CD14-positive monocyte (primary cell): ENCODE data around the gene WWOX. TPM values are rescaled to one million over a fixed set of nuclear protein-coding genes. Genes with fewer than 3 reads are reported as not detected.

Experiments used
- DNase-seq, 3 donors: peaks; one replicate each; pipeline ENCODE4 v3.0.0-alpha.2; 2011 to 2022
- H2AFZ ChIP-seq: 2 replicates; pipeline ENCODE4 v1.6.0; 2012; ENCODE audit warnings: mild to moderate bottlenecking, low read depth, low read length, inconsistent platforms; ENCODE audit not compliant: insufficient read depth, poor library complexity, severe bottlenecking
- H3K27ac ChIP-seq, 2 donors: 1 replicate in 1 of 2; 2 replicates in 1 of 2; pipeline ENCODE4 v1.5.1; 2012 to 2013; ENCODE audit warnings: low read length in 2 of 2, control low read depth in 1 of 2, inconsistent platforms in 1 of 2, low read depth in 1 of 2, mild to moderate bottlenecking in 1 of 2
- H3K27me3 ChIP-seq, 2 donors: one replicate each; pipeline versions ENCODE4 v1.6.0 to v1.6.1; 2011 to 2013; ENCODE audit warnings: low read length in 2 of 2; ENCODE audit not compliant: control insufficient read depth in 2 of 2, insufficient read depth in 2 of 2
- H3K36me3 ChIP-seq, 2 donors: replicated peaks in 1 of 2; 1 replicate in 1 of 2; 2 replicates in 1 of 2; pipeline versions ENCODE4 v1.5.1 to v1.6.1; 2012 to 2013; ENCODE audit warnings: low read length in 2 of 2, control low read depth in 1 of 2, inconsistent platforms in 1 of 2, mild to moderate bottlenecking in 1 of 2; ENCODE audit not compliant: insufficient read depth in 2 of 2, control insufficient read depth in 1 of 2
- H3K4me1 ChIP-seq, 2 donors: 1 replicate in 1 of 2; 2 replicates in 1 of 2; pipeline versions ENCODE4 v1.5.1 to v1.6.1; 2012 to 2013; ENCODE audit warnings: low read length in 2 of 2, control low read depth in 1 of 2, inconsistent platforms in 1 of 2, mild to moderate bottlenecking in 1 of 2, moderate library complexity in 1 of 2; ENCODE audit not compliant: insufficient read depth in 2 of 2, control insufficient read depth in 1 of 2
- H3K4me2 ChIP-seq: replicated peaks from 2 replicates; pipeline ENCODE3; 2012; ENCODE audit warnings: low read length, moderate library complexity, mild to moderate bottlenecking; ENCODE audit not compliant: poor library complexity, severe bottlenecking; ENCODE audit errors: extremely low read depth
- H3K4me3 ChIP-seq, 3 experiments: fragments of 200-600 bp in 1 of 3; sonication (generic) in 1 of 3; replicated peaks in 1 of 3; 1 replicate in 2 of 3; 2 replicates in 1 of 3; pipeline ENCODE4 v1.5.1; 2011 to 2013; ENCODE audit warnings: low read length in 3 of 3, mild to moderate bottlenecking in 3 of 3, control low read depth in 2 of 3, low read depth in 2 of 3, inconsistent platforms in 1 of 3, moderate library complexity in 1 of 3
- H3K79me2 ChIP-seq: 2 replicates; pipeline ENCODE4 v1.6.0; 2012; ENCODE audit warnings: mild to moderate bottlenecking, control low read depth, inconsistent platforms, low read length, moderate library complexity; ENCODE audit not compliant: insufficient read depth
- H3K9ac ChIP-seq: 2 replicates; pipeline ENCODE4 v1.6.0; 2017; ENCODE audit warnings: low read length, mild to moderate bottlenecking; ENCODE audit not compliant: insufficient read depth, poor library complexity, severe bottlenecking
- H3K9me3 ChIP-seq, 2 donors: replicated peaks in 1 of 2; 1 replicate in 1 of 2; 2 replicates in 1 of 2; pipeline versions ENCODE4 v1.5.1 to v1.6.1; 2012 to 2013; ENCODE audit warnings: low read length in 2 of 2, control low read depth in 1 of 2; ENCODE audit not compliant: control insufficient read depth in 1 of 2, insufficient read depth in 1 of 2
- H4K20me1 ChIP-seq: 2 replicates; pipeline ENCODE4 v1.6.0; 2012; ENCODE audit warnings: mild to moderate bottlenecking, low read length, control low read depth, moderate library complexity; ENCODE audit not compliant: insufficient read depth
- H3K27ac Mint-ChIP-seq, 7 donors: one replicate each; pipeline ENCODE4 v1.8.0; 2020; ENCODE audit warnings: mild to moderate bottlenecking in 7 of 7, mixed read lengths in 7 of 7, moderate library complexity in 6 of 7, inconsistent platforms in 2 of 7
- H3K27me3 Mint-ChIP-seq, 3 donors: one replicate each; pipeline ENCODE4 v1.8.0; 2021 to 2022; ENCODE audit warnings: low read depth in 3 of 3, mild to moderate bottlenecking in 3 of 3, mixed read lengths in 3 of 3, moderate library complexity in 3 of 3, inconsistent platforms in 1 of 3
- H3K36me3 Mint-ChIP-seq, 2 donors: one replicate each; pipeline ENCODE4 v1.8.0; 2020; ENCODE audit warnings: mixed read lengths in 2 of 2, inconsistent platforms in 1 of 2, mild to moderate bottlenecking in 1 of 2
- H3K4me1 Mint-ChIP-seq: one replicate; pipeline ENCODE4 v1.8.0; 2020; ENCODE audit warnings: mild to moderate bottlenecking, mixed read lengths
- H3K4me3 Mint-ChIP-seq, 2 donors: one replicate each; pipeline ENCODE4 v1.8.0; 2020; ENCODE audit warnings: mild to moderate bottlenecking in 2 of 2, mixed read lengths in 2 of 2, moderate library complexity in 1 of 2
- H3K9me3 Mint-ChIP-seq, 7 donors: one replicate each; pipeline ENCODE4 v1.8.0; 2020 to 2022; ENCODE audit warnings: mixed read lengths in 7 of 7, mild to moderate bottlenecking in 6 of 7, moderate library complexity in 6 of 7, inconsistent platforms in 2 of 7
- WGBS: methylation state at CpG from one replicate; pipeline ENCODE4 v1.1.5; 2013; ENCODE audit warnings: missing lambda C conversion rate; ENCODE audit not compliant: insufficient coverage; 5-methylcytosine and 5-hydroxymethylcytosine counted together
- intact Hi-C, 2 donors: fragments of 100-400 bp; cut with micrococcal nuclease; formaldehyde crosslinking; loops; one replicate each; pipeline versions ENCODE4 v1.15.0 to v1.15.1; 2023
- polyA plus RNA-seq, 3 donors: library from polyadenylated mRNA; depleted of rRNA in 1 of 3; unstranded in 2 of 3; stranded (reverse) in 1 of 3; fragments of 300-500 nt in 2 of 3; fragments of >200 nt in 1 of 3; fragmentation: Illumina TruSeq in 2 of 3; gene quantifications; 1 replicate in 2 of 3; 2 replicates in 1 of 3; pipeline ENCODE4 v1.2.3, GENCODE V29; 2012 to 2021
- TF ChIP-seq, protein P1 (sequence below): fragments of 200-600 bp; IDR thresholded peaks from one replicate; pipeline ENCODE4 v1.8.0; 2022; ENCODE audit warnings: antibody characterized with exemption, mild to moderate bottlenecking

The WWOX gene
- polyA plus RNA-seq, 3 donors, result 4.0 to 7.0 (median 6.3) TPM

GRCh38 chr16:78217276-78217675, 117.8 kb downstream of the WWOX start:
- Mint-ChIP-seq H3K4me3 (no peak overlapping the region), H3K9me3 (peaks cover 0 to 6% (median 0%) of the 10 kb centered on the region in 7 donors), H3K27ac (no peak overlapping the region), H3K36me3 (no peaks in the 10 kb centered on the region), H3K27me3 (no peaks in the 10 kb centered on the region), H3K4me1 (no peaks in the 10 kb centered on the region)
- Histone ChIP-seq H3K4me1 (no peaks in the 10 kb centered on the region), H2AFZ (no peak overlapping the region), H3K36me3 (no peaks in the 10 kb centered on the region), H3K4me2 (no peak overlapping the region), H3K27ac (no peak overlapping the region), H4K20me1 (no peaks in the 10 kb centered on the region), H3K9me3 (no peaks in the 10 kb centered on the region), H3K9ac (no peak overlapping the region), H3K79me2 (no peaks in the 10 kb centered on the region), H3K4me3 (no peak overlapping the region), H3K27me3 (no peaks in the 10 kb centered on the region)
- WGBS, result 96% methylated on average over 3 of the region's 7 CpGs
- no peak for DNase-seq
- TF ChIP-seq, protein P1, sequence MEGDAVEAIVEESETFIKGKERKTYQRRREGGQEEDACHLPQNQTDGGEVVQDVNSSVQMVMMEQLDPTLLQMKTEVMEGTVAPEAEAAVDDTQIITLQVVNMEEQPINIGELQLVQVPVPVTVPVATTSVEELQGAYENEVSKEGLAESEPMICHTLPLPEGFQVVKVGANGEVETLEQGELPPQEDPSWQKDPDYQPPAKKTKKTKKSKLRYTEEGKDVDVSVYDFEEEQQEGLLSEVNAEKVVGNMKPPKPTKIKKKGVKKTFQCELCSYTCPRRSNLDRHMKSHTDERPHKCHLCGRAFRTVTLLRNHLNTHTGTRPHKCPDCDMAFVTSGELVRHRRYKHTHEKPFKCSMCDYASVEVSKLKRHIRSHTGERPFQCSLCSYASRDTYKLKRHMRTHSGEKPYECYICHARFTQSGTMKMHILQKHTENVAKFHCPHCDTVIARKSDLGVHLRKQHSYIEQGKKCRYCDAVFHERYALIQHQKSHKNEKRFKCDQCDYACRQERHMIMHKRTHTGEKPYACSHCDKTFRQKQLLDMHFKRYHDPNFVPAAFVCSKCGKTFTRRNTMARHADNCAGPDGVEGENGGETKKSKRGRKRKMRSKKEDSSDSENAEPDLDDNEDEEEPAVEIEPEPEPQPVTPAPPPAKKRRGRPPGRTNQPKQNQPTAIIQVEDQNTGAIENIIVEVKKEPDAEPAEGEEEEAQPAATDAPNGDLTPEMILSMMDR, result no peak
- intact Hi-C loops, result no loop called here

- Histone ChIP-seq H3K27ac (no peak overlapping the region), H3K27me3 (no peaks in the 10 kb centered on the region), H2AFZ (no peak overlapping the region), H3K9ac (no peak overlapping the region), H3K79me2 (no peaks in the 10 kb centered on the region), H3K4me1 (no peaks in the 10 kb centered on the region), H3K4me2 (no peak overlapping the region), H4K20me1 (no peaks in the 10 kb centered on the region), H3K9me3 (no peaks in the 10 kb centered on the region), H3K36me3 (no peaks in the 10 kb centered on the region), H3K4me3 (no peak overlapping the region)
- 100% methylated on average over 2 of the region's 4 CpGs for WGBS
- no peak for DNase-seq
- Mint-ChIP-seq H3K27ac (no peak overlapping the region), H3K27me3 (no peaks in the 10 kb centered on the region), H3K36me3 (no peaks in the 10 kb centered on the region), H3K9me3 (peaks cover 0 to 6% (median 0%) of the 10 kb centered on the region in 7 donors), H3K4me1 (no peaks in the 10 kb centered on the region), H3K4me3 (no peak overlapping the region)
- TF ChIP-seq, protein P1, result no peak
- intact Hi-C loops, result no loop called here
These were observed 118.8 kb downstream of the WWOX start for GRCh38 chr16:78218279-78218678.
